HG02870 (cell line): ENCODE results near the gene EHF.
"Not testable (repeated sequence)": the region's sequence is repeated elsewhere in the genome, so short reads cannot be mapped to it uniquely, and the experiment has no call there.

Source experiments
- ATAC-seq: cut with Tn5 transposase; IDR thresholded peaks from one replicate; pipeline ENCODE4 v1.9.1; 2021; ENCODE audit warnings: mild to moderate bottlenecking, moderate library complexity; ENCODE audit not compliant: unreplicated experiment

The EHF gene

DNA sequence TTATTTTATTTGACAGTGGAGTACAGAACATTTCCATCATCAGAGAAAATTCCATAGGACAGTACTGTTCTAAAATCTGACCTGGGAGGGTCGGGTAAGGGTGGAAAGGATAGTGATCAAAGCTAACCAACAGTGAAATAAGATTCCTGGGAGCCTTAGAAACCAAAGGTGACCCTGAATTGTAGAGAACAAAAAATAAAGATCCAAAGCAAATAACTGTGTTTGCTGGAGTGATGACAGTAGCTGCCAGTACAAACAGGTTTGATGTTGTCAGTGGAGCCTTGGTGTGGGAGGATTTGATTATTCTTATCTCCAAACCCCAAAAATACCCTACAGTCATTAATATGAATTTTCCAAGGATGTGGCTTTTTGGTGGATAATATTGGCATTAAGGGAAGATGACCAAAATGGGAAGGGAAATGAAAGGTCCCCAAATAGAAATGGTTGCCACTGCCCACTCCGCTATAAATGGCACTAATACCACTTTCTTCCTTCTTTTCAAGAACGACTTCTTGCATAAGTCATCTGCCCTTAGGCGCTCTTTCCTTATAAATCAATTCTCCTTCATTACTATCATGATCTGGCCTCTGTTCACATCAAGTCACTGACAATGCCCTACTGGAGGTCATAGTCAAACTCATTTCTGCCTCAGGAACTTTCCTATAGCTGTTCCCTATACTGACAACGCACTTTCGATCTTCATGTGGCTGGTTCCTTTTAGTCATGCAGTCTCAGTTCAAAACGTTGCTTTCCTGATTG is 44.4 kb downstream of the EHF start:
- no peak for ATAC-seq

GRCh38 chr11:34667810-34668582 is 47.1 kb downstream of the EHF start:
- ATAC-seq, result no peak

- ATAC-seq, result no peak
Observed at GRCh38 chr11:34668583-34669053, 47.7 kb downstream of the EHF start.

GRCh38 chr11:34669458-34669857 is 48.6 kb downstream of the EHF start:
- no peak for ATAC-seq

- ATAC-seq, result no peak
Observed at GRCh38 chr11:34671117-34671516, 50.2 kb downstream of the EHF start.

GRCh38 chr11:34671946-34672345 is 51.1 kb downstream of the EHF start:
- no peak for ATAC-seq

- no peak for ATAC-seq
Observed at GRCh38 chr11:34674038-34674437, 53.1 kb downstream of the EHF start.

GRCh38 chr11:34676227-34676626 is 55.3 kb downstream of the EHF start:
- no peak for ATAC-seq

- no peak for ATAC-seq
Observed at GRCh38 chr11:34679681-34680080, 58.8 kb downstream of the EHF start.

- no peak for ATAC-seq
Observed at GRCh38 chr11:34680206-34680605, 59.3 kb downstream of the EHF start.

DNA sequence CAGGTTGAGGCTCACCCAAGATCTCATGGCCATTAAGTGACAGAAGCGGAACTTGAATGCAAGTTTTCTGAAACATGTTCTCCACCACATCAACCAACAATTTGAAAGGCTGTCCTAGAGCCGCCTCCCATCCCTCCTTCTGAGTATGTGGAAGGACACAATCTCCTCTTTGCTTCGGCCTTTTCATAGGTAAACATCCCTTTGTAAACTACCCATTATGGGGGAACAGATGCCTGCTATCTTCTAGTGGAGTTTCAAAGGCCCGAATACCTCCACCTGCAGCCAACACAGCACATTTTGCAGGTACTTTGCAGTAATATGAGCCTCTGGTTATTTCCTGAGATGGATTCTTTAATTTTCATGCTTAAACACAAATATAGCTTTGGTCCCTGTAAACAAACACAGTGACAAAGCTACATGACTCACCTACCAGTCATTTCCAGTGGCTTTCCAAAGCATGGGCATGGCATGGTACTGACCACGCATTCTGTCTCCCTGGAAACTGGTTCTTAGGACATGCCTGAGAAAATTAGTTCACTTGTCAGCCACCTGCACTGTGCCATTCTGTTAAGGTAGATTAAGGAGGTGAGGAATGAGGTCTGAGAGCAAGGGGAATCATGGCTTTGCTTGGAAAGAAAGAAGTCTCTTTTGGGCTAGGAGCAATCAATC is 60.2 kb downstream of the EHF start:
- ATAC-seq, result no peak

DNA sequence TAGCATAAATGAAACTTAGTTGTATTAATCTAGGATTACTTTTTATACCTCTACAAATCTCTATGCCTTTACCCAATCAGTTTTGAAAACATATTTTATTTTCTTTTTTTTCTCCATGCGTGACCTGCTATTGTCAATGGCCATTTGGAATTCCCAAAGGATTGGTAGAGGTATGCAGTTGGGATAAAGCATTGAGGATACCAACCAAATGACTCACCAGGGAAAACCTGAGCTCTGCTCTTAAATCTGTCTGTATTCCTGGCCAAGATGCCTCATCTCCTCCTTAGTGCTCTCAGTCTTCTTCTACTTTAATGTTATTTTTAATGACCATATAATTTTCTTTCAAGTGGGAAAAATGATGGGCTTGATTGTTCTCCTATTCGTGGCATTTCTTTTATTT is 61.9 kb downstream of the EHF start:
- no peak for ATAC-seq

GRCh38 chr11:34683396-34683795 is 62.5 kb downstream of the EHF start:
- ATAC-seq, result no peak

DNA sequence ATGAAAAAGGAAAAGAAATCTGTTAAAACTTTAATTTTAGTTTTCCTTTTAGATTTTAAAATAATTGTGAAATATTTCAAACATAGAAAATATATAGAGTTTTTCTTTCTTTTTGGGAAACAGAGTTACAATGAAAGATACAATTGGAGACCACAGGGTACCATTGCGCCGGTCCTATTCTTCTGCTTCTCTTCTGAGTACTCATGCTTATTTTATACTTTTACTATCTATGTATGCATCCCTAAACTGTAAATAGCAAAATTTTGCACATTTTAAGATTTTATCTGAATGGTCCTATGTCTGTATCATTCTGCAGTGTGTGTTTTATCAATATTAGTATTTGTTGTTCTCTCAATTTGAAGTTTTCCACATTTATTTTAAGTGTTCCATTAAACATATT is 65.0 kb downstream of the EHF start:
- no peak for ATAC-seq

DNA sequence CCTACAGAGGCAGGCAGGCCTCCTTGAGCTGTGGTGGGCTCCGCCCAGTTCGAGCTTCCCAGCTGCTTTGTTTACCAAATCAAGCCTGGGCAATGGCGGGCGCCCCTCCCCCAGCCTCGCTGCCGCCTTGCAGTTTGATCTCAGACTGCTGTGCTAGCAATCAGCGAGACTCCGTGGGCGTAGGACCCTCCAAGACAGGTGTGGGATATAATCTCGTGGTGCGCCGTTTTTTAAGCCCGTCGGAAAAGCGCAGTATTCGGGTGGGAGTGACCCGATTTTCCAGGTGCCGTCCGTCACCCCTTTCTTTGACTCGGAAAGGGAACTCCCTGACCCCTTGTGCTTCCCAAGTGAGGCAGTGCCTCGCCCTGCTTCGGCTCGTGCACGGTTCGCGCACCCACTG is 71.4 kb downstream of the EHF start:
- not testable (repeated sequence) for ATAC-seq

- ATAC-seq, result no peak
Observed at GRCh38 chr11:34696862-34697261, 76.0 kb downstream of the EHF start.

DNA sequence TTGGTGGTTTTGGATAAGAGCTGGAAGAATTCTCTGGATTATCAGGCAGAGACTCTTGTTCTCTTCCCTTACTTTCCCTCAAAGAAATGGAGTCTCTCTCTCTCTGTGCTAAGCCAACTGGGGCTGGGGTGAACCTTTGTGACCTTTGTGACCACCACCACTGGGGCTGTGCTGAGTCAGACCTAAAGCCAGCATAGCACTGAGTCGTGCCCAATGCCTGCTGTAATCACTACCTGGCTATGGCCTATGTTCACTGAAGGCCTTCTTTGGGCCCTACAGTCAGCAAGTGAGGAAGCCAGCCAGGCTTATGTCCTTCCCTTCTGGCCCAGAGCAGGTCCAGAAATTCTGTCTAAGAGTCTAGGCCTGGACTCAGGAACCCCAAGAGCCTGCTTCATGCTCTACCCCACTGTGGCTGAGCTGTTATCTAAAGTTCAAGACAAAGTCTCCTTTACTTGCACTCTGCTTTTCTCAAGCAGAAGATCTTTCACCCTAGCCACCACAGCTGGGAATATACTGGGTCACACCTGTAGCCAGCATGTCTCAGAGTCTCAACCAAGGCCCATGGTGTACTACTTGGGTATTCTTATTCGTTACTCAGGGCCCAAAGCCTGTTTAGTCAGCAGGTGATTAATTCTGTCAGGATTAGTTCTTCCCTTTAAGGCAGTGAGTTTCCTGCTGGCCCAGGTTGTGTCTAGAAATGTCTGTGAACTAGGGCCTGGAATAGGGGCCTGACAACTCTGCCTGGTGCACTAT is 86.0 kb downstream of the EHF start:
- no peak for ATAC-seq

- no peak for ATAC-seq
Observed at GRCh38 chr11:34707462-34707840, 86.6 kb downstream of the EHF start.
